HG02870 (cell line): ENCODE measurements around the gene CST3.
"Not testable (repeated sequence)": the region's sequence is repeated elsewhere in the genome, so short reads cannot be mapped to it uniquely, and the experiment has no call there.

Source experiments
- ATAC-seq: cut with Tn5 transposase; IDR thresholded peaks from one replicate; pipeline ENCODE4 v1.9.1; 2021; ENCODE audit warnings: mild to moderate bottlenecking, moderate library complexity; ENCODE audit not compliant: unreplicated experiment

Gene CST3

GRCh38 chr20:23662276-23662870 lies 24.6 kb upstream of the CST3 start:
- ATAC-seq, result no peak

GRCh38 chr20:23661002-23661429 lies 23.3 kb upstream of the CST3 start:
- no peak for ATAC-seq

GRCh38 chr20:23659989-23660837 lies 22.5 kb upstream of the CST3 start:
- ATAC-seq, result no peak

GRCh38 chr20:23659610-23659988 lies 21.8 kb upstream of the CST3 start:
- ATAC-seq, result not testable (repeated sequence)

GRCh38 chr20:23658989-23659609 lies 21.3 kb upstream of the CST3 start:
- ATAC-seq, result no peak

- no peak for ATAC-seq
These were observed 20.6 kb upstream of the CST3 start for GRCh38 chr20:23658336-23658735.

- ATAC-seq, result no peak
These were observed 19.4 kb upstream of the CST3 start for GRCh38 chr20:23657202-23657601.

GRCh38 chr20:23656372-23656771 lies 18.6 kb upstream of the CST3 start:
- ATAC-seq, result no peak

GRCh38 chr20:23655491-23656211 lies 17.9 kb upstream of the CST3 start:
- no peak for ATAC-seq

GRCh38 chr20:23654717-23655116 lies 17.0 kb upstream of the CST3 start:
- ATAC-seq, result no peak

GRCh38 chr20:23654000-23654399 lies 16.2 kb upstream of the CST3 start:
- ATAC-seq, result no peak

- no peak for ATAC-seq
These were observed 15.7 kb upstream of the CST3 start for GRCh38 chr20:23653400-23653938.

GRCh38 chr20:23652926-23653325 lies 15.2 kb upstream of the CST3 start:
- ATAC-seq, result no peak

- ATAC-seq, result no peak
These were observed 14.6 kb upstream of the CST3 start for GRCh38 chr20:23652371-23652770.

GRCh38 chr20:23651117-23651516 lies 13.4 kb upstream of the CST3 start:
- no peak for ATAC-seq

GRCh38 chr20:23649830-23650417 lies 12.2 kb upstream of the CST3 start:
- ATAC-seq, result no peak

GRCh38 chr20:23649242-23649641 lies 11.5 kb upstream of the CST3 start:
- no peak for ATAC-seq

- no peak for ATAC-seq
These were observed 9.6 kb upstream of the CST3 start for GRCh38 chr20:23647346-23647745.

- ATAC-seq, result no peak
These were observed 8.5 kb upstream of the CST3 start for GRCh38 chr20:23646106-23646873.

GRCh38 chr20:23645575-23645974 lies 7.8 kb upstream of the CST3 start:
- no peak for ATAC-seq
